GM18873 (cell line): ENCODE data around the gene TNFAIP8.

ENCODE experiments used
- ATAC-seq: cut with Tn5 transposase; IDR thresholded peaks from one replicate; pipeline ENCODE4 v1.9.1; 2021; ENCODE audit warnings: mild to moderate bottlenecking, moderate library complexity, moderate number of reproducible peaks; ENCODE audit not compliant: unreplicated experiment, low FRiP score

Gene TNFAIP8

DNA sequence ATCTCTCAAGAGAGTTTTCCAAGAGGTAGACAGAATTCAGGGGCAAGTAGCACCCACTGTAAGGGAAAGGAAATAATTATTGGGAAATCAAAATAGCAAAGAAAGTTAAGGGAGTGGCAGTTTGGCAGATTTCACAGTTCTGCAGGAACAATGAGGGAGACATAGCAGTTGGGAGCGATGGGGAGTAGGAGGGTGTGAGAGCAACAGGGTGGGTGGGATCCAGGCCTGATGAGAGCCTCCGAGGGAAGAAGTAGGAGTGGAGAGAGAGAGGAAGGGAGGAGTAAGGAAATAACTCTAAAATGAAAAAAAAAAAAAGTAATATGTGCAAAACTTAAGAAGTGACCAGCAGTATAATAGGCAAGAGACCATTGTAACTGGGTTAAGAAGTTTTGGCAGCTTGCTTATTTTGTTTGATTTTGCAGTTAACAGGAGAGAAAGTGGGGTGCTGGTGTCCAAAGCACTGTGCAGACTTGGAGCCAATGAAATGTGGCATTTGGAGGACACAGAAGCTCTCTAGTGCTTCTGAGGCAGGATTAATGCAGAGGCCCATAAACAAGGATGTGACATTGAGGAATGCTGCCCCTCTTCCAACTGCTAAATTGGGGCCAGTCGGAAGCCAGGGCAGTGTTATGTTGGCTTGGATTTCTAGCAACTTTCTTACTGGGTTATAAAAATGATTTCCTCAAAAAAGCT, 10.2 kb downstream of the TNFAIP8 start:
- ATAC-seq: no peak

DNA sequence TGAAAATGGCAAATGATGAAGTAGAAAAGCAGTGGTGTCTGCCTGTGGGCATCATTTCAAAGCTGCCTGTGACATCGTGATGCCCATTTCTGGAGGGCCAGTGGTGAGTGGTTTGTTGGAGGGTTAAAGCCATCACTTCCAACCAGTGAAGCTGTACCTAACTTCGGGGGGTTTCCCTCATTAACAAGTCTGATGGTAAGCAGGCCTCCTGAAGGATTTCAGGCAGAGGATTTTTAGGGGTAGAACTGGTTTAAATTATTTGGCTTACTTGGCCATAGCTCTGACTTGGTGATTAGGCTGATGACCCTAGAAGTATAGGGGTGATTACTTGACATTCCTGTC, 10.7 kb downstream of the TNFAIP8 start:
- ATAC-seq: no peak

DNA sequence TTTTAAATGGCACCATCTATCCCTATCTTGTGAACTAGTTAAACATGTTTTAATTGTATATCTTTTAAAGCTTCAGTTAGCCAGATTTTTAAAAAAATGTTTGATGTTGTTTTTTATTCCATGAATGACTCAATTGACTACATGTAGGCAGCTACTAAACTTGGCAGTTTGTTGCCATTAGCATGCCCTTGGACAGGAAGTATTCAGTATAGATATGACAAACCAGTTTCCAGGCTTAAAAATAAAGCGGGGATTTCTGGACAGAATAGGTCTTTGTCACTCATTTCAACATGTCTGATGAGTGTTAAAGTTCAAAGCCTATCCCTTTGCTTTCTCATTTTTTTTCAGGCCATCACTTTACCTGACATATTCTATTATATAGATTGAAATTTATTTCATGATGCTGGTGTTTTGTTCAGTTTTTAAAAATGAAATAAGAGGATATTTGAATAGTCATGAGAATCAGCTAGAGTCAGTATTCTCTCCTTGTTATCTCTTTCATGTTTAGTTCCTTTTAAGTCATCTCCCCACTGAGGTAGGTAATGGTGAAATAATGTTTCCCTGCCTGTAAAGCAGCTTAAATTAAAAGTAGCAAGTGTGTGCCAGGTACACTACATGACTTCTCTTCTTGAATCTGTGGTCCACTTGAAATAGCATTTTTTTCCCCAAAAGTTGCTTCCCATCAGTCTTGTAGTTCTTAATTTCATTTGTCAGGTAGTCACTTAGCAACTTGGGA, 11.9 kb downstream of the TNFAIP8 start:
- ATAC-seq: peak; percentile 84

DNA sequence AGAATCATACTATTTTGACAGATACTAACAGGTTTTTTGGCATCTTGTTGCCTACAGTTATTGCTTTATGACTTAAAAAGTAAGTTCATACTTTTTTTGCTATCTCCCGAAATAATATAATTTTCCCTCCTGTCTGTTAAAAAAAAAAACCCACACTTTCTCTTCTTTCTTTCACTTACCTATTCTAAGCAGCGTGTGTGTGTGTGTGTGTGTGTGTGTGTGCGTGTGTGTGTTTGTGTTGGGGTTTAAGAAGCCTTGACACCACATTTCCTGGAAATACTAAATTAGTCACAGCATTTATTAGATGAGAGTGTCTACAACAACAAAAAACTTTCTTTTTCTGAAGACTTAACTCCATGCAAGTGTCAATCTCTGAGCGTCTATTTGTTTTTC, 12.4 kb downstream of the TNFAIP8 start:
- ATAC-seq: no peak

DNA sequence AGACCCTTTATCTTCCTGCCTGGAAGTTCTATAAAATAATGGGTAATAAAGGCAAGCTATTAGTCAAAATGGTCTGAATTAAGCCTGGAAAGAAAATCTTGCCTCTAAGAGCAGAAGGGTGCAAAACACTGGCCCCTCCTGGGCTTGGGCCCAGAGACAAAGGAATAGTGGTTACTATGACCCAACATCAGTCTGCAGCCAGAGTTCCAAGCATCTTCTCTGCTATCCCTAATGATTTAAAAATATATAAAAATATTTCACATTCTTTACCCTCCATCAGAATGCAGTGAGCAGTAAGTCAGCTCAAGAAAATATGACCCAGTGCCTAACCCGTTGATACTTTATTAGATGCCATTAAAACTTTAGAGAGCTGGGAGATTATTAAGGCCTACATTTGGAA, 14.7 kb downstream of the TNFAIP8 start:
- no peak for ATAC-seq

DNA sequence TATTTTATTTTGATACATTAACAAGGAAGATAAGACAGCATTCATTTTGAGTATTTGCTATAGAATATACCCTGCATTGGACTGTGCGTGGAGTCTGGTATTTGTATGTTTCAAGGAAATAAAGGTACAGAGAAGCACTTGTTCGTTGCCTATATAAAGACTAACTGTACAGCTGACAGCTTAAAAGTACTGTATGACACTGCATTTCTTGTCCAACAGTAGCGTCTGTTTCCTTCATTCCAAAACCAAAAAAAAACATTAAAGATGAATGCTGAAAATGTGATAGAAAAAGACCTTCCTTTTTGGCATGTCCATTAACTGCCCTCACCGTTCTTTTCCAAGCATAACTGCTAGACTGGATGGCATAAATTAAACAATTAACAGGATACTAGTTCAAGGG, 15.3 kb downstream of the TNFAIP8 start:
- ATAC-seq: no peak

DNA sequence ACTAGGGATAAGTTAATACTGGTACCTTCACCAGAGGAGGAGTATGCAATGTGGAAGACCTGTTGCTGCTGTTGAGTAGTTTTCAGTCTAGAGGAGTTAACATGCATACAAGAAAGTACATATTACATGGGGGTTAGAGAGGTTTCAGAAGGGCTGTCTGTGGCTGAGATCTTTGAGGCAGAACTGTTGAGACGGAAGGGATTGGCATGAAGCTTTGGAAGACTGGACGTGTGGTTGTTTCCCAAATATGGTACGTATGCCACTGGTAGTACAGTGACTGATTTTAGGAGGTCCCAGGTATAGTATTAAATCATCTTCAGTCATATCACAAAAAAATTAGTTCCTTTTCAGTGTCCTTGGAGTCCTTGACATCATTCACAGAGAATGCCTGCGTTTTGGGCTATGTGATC, 17.6 kb downstream of the TNFAIP8 start:
- peak; percentile 40 for ATAC-seq

DNA sequence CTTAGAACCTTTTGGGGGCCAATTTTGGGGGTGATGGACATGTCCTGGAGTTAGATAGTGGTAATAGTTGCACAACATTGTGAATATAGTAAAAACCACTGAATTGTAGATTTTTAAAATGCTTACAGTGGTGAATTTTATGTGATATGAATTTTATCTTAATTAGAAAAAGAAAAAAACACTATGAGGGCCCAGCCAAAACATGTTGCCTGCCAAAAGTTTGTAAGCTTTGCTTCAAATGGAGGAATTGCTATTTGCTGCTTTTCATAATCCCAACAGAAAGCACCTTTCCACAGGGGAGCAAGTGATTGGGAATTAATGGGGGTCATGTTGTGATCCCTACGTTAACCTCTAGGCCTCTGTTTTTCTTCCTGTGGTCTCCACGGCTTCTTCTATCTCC, 19.1 kb downstream of the TNFAIP8 start:
- no peak for ATAC-seq

DNA sequence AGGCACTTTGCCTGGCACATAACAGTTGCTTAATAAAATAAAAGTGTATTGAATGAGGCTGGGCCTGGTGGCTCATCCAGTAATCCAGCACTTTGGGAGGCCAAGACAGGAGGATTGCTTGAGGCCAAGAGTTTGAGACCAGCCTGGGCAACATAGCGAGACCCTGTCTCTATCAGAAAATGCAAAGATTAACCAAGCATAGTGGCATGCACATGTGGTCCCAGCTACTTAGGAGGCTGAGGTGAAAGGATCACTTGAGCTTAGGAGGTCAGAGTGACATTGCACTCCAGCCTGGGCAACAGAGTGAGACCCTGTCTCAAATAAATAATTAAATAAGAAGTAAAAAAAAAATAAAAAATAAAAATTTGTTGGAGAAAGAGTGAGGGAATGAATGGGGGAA, 21.2 kb downstream of the TNFAIP8 start:
- ATAC-seq: no peak

DNA sequence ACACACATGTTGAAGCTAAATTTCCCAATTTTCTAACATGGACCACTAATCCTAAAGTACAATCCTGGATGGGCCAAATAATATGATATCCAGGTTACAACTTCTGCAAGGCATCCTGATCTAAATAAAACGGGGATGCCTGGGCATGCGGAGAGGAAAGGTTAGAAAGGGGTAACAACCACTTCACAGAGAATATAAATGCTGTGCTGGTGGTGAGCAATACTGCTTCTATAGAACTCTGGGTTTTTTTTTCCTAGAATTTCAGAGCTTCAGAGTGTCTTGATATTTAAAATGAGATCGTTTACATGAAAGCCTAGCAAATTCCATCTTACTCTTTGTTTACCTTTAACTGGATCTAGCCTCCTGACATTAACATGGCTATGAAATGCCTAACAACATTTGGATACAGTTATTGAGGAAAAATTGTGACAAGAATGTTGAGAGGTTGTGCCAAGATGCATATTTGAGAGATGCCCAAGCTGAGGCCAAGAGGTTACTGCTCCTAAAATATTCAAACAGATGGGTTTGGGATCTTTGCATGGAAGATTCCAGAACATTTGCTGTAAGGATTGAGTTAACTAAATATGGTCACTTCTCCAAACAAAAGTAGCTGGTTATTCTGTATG, 22.4 kb downstream of the TNFAIP8 start:
- ATAC-seq: no peak

DNA sequence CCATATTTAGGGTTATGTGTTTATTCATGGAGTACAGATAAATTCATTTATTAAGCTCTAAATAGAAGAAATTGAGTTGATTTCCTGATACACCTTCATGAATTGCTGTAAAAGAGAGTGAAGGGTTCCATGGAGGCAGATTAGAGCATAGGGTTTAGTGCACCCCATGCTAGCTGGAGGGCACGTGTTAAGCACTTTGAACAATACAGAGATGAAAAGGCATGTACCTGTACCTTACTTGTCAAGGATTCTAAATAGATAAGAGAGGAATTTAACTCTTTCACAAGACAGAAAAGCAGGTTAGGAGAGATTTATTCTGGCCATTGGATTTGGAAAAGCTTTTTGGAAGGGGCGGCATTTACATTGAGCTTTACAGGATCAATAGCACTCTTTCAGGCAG, 23.3 kb downstream of the TNFAIP8 start:
- ATAC-seq: no peak

DNA sequence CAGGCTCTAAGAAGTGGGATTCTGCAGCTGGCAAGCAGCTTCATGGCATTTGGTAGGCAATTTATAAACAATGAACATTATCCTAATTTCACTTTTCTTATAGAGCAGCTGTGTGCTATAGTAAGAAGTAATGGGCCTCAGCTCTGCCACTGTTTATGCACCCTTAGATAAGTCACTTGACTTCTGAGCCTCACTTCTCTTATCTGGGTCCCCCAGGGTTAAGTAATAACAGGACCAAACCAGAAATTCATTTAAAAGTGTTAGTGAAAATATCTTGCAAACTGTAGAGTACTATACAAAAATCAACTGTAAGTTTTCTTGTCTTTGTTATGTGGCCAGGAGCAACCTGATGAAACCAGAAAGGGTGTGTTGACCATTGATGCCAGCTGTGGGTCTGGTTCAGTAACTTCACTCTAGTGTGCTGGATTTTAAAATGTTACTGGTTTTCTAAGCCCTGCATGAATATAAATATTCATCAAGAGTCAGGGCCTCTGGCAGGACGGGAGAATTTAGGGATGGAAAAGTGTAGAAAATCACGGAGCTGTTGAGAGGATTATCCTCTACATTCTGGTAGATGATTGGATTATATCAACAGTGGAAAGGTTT, 24.2 kb downstream of the TNFAIP8 start:
- ATAC-seq: no peak

DNA sequence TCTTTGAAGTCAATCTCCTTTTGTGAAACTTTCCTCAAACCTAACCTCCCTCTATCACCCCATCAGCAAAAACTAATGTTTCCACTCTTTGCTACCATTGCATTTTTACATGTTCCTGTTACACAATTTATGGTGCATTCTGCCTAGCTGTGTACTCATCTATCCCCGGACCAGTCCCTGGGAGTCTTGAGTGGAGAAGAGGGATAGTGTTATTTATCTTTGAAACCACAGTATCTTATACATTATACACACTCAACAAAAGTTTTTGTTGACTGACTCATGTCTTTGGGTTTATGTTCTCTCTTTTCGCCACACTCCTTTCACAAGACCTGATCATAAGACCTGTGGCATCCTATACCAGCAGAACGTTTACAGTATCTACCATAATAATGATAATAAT, 26.4 kb downstream of the TNFAIP8 start:
- no peak for ATAC-seq

DNA sequence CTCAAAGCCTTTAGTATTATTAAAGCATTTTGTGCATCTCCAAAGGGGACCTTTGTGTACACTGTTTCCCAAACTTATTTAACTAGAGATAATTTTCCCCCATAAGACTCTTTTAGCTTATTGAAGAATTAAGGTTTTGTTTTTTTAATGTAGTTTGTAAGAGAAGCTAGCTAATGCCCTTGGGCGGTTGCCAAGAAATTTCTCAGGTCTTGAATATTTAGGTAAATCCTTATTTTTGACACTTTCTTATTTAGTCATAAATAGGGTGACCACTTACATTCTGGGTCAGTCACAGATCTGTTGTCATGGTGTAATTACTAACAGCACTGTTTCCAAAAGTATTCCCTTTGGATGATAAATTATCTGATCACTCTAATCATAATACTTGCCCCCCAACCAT, 27.2 kb downstream of the TNFAIP8 start:
- no peak for ATAC-seq

DNA sequence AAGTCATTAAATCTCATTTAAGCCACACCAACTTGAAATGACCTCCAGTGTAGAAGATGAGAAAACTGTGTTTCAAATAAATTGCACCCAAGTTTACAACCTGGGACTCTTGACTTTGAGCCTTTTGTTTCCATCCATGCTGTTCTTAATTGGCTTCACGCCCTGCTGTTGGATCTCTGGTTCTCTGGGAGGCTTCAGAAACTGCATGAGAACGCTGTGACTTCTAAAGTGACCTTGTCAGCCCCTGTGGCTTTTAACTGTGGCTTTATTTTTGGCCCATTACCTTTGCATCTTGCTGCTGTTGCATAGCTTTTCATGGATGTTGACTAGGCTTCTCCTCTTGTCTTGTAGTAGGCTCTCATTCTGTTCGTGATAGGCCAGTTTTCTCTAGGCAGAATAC, 29.3 kb downstream of the TNFAIP8 start:
- ATAC-seq: peak; percentile 41

DNA sequence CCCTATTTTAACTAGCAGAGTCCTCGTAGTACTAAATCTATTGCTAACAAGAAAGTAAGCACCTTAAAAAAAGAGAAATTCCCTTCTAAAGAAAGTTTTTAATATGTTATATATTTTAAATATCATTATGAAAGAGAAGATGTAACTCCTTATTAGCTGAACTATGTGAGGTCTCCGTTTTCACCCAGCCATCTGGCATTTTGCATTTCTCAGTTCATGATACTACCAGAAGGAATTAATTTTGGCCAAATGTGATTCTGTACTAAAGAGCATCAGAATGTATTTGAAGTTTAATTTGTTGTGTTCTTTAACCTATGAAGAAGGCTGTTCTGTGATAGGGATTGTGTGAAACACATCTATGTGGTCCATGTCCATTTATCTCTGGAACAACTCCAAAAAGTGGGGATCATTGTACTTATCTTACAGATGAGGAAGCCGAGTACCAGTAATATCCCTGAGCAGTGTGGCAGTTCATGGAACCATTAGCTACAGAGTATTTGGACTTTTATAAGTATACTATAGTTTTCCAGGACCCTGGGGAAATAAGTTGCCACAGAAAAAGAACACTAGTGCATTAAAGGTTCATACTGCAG, 29.8 kb downstream of the TNFAIP8 start:
- peak; percentile 29 for ATAC-seq

DNA sequence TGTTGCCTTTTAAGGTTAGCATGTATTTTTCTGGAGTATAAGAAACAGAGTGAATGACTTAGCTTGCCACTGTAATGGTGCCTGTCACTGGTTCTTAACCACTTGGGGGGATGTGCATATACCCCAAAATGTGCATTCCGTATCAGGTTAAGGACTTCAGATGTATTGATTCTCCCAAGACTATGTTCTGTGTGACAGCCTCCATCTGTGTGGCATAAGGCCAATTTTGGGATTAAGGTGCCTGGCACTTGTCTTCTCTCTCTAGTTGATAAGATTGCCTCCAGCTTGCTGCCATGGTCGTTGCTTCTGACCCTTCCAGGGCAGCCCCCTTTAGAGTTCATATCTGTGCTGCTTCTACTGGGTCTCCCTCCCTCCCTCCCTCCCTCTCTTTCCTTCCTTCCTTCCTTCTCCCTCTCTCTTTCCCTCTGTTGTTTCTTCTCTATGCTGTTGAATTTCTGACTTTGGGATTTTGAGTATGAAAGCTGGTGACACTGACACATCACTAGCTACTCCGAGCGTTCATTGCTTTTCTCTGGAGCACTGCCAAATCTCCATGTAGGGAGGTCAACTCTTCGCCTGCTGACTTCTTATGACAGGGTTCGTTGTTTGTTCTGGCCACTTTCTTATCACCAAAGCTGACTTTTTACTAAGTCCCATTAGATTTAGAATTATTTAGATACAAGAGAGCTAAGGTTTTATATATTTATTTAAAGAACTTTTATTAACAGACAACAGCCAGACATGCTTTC, 31.0 kb downstream of the TNFAIP8 start:
- ATAC-seq: no peak

DNA sequence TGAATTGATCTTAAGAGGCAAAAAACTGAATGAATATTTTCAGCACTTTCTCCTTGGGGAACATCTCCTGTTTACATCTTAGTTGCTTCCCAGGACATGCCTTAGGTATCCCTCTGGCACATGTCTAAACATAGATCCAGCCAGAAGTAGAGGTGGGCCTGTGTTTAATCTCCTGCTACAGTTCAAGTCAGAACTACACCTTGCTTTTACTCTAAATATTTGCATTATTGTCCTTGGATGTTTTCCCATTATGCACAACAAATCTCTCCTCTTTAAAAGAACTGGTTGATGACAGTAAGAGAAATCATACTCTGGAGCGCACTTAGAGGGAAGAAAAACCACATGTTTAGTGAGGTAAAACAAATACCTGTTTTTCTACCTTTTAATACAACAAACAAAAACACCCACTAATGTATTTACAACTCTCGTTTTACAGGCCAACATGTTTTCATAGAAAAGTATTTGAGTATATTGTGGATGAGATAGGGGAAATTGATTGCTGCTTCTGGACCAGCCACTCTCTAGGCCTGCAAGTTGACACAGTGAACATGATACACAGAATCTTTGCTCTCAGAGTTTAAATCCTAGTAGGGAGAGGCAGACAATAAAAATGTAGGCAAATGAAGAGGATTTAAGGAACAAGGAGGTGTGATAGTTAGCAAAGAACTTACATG, 32.3 kb downstream of the TNFAIP8 start:
- ATAC-seq: no peak

DNA sequence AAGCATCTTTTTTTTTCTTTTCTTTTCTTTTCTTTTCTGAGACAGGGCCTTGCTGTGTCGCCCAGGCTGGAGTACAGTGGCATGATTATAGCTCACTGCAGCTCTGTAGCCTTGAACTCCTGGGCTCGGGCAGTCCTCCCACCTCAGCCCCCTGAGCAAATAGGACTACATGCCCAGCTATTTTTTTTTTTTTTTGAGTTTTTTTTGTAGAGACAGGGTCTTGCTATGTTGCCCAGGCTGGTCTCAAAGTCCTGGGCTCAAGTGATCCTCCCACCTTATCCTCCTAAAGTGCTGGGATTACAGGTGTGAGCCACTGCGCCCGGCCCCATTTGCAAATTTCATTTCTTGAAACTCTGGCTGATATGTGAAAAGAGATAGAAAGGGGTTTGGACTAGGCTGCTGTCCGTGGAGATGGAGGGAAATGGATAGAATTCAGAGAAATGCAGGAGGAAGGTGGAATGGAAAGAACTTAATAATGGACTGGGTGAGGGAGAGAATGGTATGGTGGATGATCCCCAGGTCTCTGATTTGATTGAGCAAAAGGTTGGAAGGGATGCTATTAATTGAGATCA, 32.9 kb downstream of the TNFAIP8 start:
- ATAC-seq: no peak
